ENCODE data around the gene ALKBH3.

DNA sequence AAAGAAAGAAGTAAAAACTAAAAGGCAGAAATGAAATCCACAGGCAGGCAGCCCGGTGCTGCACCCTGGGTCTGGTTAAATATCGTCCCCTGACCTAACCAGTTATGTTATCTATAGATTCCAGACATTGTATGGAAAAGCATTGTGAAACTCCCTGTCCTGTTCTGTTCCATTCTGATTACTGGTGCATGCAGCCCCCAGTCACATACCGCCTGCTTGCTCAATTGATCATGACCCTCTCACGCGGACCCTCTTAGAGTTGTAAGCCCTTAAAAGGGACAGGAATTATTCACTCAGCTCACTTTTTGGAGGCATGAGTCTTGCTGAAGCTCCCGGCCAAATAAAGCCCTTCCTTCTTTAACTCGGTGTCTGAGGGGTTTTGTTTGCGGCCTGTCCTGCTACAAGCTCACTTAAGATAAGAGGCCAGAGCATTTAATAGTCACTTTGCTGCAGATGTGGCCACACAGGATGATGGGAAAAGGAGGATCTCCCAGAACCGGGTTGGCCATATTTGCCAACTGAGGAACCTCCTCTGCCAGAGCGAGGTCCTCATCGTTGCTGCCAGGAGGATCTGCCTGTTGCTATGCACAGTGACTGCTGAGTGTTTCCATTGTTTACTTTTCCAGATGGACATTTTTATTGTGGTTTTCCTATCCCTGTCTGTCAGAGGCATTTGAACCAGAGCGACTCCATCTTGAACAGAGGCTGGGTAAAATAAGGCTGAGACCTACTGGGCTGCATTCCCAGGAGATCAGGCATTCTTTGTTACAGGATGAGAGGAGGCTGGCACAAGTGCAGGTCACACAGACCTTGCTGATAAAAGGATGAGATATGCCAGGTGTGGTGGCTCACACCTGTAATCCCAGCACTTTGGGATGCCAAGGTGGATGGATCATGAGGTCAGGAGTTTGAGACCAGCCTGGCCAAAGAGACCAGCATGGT, 72.0 kb downstream of the ALKBH3 start:
- no peak for TF ChIP-seq SUZ12 (IDR thresholded peaks at IDR 0.05; ENCODE audit: extremely low read depth, insufficient read depth, insufficient read length)
- TF ChIP-seq ZNF274 (IDR thresholded peaks at IDR 0.05; ENCODE audit: low read depth, low read length), result no peak

Measured in NT2/D1 (cell line).